Mesenchymal stem cell (in vitro differentiated cells and primary cell): Measurements from ENCODE around the gene SREBF1.

Source experiments
- DNase-seq: peaks from one replicate; pipeline ENCODE4 v3.0.0-alpha.2; 2013
- H2AFZ ChIP-seq: one replicate; pipeline ENCODE4 v1.6.1; 2013; ENCODE audit warnings: low read depth, mild to moderate bottlenecking, control low read depth, inconsistent platforms, low read length, moderate library complexity
- H2AK5ac ChIP-seq: 2 replicates; pipeline ENCODE4 v1.6.1; 2013; ENCODE audit warnings: low read length, moderate library complexity, mild to moderate bottlenecking, inconsistent platforms; ENCODE audit not compliant: severe bottlenecking
- H2BK120ac ChIP-seq: one replicate; pipeline ENCODE4 v1.6.1; 2013; ENCODE audit warnings: low read depth, mild to moderate bottlenecking, inconsistent platforms, low read length, moderate library complexity
- H2BK12ac ChIP-seq, 2 experiments: one replicate each; pipeline ENCODE4 v1.6.1; 2013; ENCODE audit warnings: inconsistent platforms in 2 of 2, low read length in 2 of 2, mild to moderate bottlenecking in 2 of 2, moderate library complexity in 2 of 2, control low read depth in 1 of 2
- H2BK15ac ChIP-seq: one replicate; pipeline ENCODE4 v1.6.1; 2013; ENCODE audit warnings: mild to moderate bottlenecking, low read depth, inconsistent platforms; ENCODE audit not compliant: poor library complexity, severe bottlenecking
- H2BK5ac ChIP-seq: 2 replicates; pipeline ENCODE4 v1.6.1; 2013; ENCODE audit warnings: low read depth, mild to moderate bottlenecking, low read length, control low read depth, inconsistent platforms; ENCODE audit not compliant: poor library complexity, severe bottlenecking
- H3K14ac ChIP-seq, 2 experiments: one replicate each; pipeline ENCODE4 v1.6.1; 2013; ENCODE audit warnings: inconsistent platforms in 2 of 2, low read length in 2 of 2, control low read depth in 1 of 2, mild to moderate bottlenecking in 1 of 2, moderate library complexity in 1 of 2
- H3K18ac ChIP-seq, 2 experiments: one replicate each; pipeline ENCODE4 v1.6.1; 2013; ENCODE audit warnings: inconsistent platforms in 2 of 2, low read length in 2 of 2, control low read depth in 1 of 2, low read depth in 1 of 2, mild to moderate bottlenecking in 1 of 2
- H3K23ac ChIP-seq, 2 experiments: one replicate each; pipeline ENCODE4 v1.6.1; 2013; ENCODE audit warnings: inconsistent platforms in 2 of 2, low read length in 2 of 2, mild to moderate bottlenecking in 2 of 2, moderate library complexity in 2 of 2, control low read depth in 1 of 2
- H3K27ac ChIP-seq: 2 replicates; pipeline ENCODE4 v1.5.1; 2013; ENCODE audit warnings: mild to moderate bottlenecking, moderate library complexity, low read length, control low read depth, inconsistent platforms; ENCODE audit not compliant: poor library complexity, severe bottlenecking
- H3K27me3 ChIP-seq, 2 experiments: 2 replicates each; pipeline versions ENCODE4 v1.6.1 to v1.7.0; 2013; ENCODE audit warnings: low read length in 2 of 2, mild to moderate bottlenecking in 2 of 2, moderate library complexity in 2 of 2, control low read depth in 1 of 2, inconsistent platforms in 1 of 2; ENCODE audit not compliant: control insufficient read depth in 1 of 2, insufficient read depth in 1 of 2
- H3K36me3 ChIP-seq, 2 experiments: 2 replicates each; pipeline versions ENCODE4 v1.6.1 to v1.7.0; 2013; ENCODE audit warnings: low read length in 2 of 2, control low read depth in 1 of 2, inconsistent platforms in 1 of 2, low read depth in 1 of 2, mild to moderate bottlenecking in 1 of 2; ENCODE audit not compliant: insufficient read depth in 2 of 2, control insufficient read depth in 1 of 2
- H3K4ac ChIP-seq, 2 experiments: one replicate each; pipeline ENCODE4 v1.6.1; 2013; ENCODE audit warnings: inconsistent platforms in 2 of 2, low read length in 2 of 2, mild to moderate bottlenecking in 2 of 2, moderate library complexity in 2 of 2, control low read depth in 1 of 2, low read depth in 1 of 2
- H3K4me1 ChIP-seq: 2 replicates; pipeline ENCODE4 v1.6.1; 2013; ENCODE audit warnings: low read depth, low read length, control low read depth; ENCODE audit not compliant: control insufficient read depth, insufficient read depth
- H3K4me2 ChIP-seq: 2 replicates; pipeline ENCODE4 v1.6.1; 2013; ENCODE audit warnings: low read length, mild to moderate bottlenecking, inconsistent platforms; ENCODE audit not compliant: poor library complexity, severe bottlenecking
- H3K4me3 ChIP-seq, 2 experiments: 2 replicates each; pipeline versions ENCODE4 v1.5.1 to v1.7.0; 2013; ENCODE audit warnings: low read length in 2 of 2, mild to moderate bottlenecking in 2 of 2, control low read depth in 1 of 2, low read depth in 1 of 2; ENCODE audit not compliant: insufficient read depth in 1 of 2
- H3K79me1 ChIP-seq: replicated peaks from 2 replicates; pipeline ENCODE4 v1.6.1; 2013; ENCODE audit warnings: mild to moderate bottlenecking, control low read depth, low read length, inconsistent platforms; ENCODE audit not compliant: poor library complexity, severe bottlenecking
- H3K9ac ChIP-seq: 2 replicates; pipeline ENCODE4 v1.7.0; 2013; ENCODE audit warnings: mild to moderate bottlenecking, low read length, moderate library complexity
- H3K9me3 ChIP-seq: 2 replicates; pipeline ENCODE4 v1.7.0; 2013; ENCODE audit warnings: mild to moderate bottlenecking, low read length; ENCODE audit not compliant: control insufficient read depth
- H4K8ac ChIP-seq: one replicate; pipeline ENCODE4 v1.6.1; 2013; ENCODE audit warnings: inconsistent platforms, mild to moderate bottlenecking, low read length, moderate library complexity
- H4K91ac ChIP-seq: one replicate; pipeline ENCODE4 v1.6.1; 2013; ENCODE audit warnings: mild to moderate bottlenecking, low read length, inconsistent platforms
- WGBS: methylation state at CpG from one replicate; pipeline ENCODE4 v1.1.7; 2013; ENCODE audit warnings: mixed read lengths; 5-methylcytosine and 5-hydroxymethylcytosine counted together

SREBF1 gene

GRCh38 chr17:17780922-17781590 is 55.7 kb downstream of the SREBF1 start:
- H3K4ac ChIP-seq = peak overlapping the region in 1 of 2 experiments; percentile 88
- no peak overlapping the region for H3K23ac ChIP-seq
- H2BK5ac ChIP-seq = no peak overlapping the region
- H3K9ac ChIP-seq = no peak overlapping the region
- peaks cover 48% of the 10 kb centered on the region for H3K4me1 ChIP-seq
- no peak overlapping the region for H2AFZ ChIP-seq
- H3K36me3 ChIP-seq = peaks cover 0 to 10% of the 10 kb centered on the region in 2 experiments
- WGBS = 10% methylated on average over 11 of the region's 11 CpGs
- H3K14ac ChIP-seq = no peak overlapping the region
- H2BK15ac ChIP-seq = no peak overlapping the region
- no peak overlapping the region for H3K4me3 ChIP-seq
- H2AK5ac ChIP-seq = no peak overlapping the region
- peaks cover 0 to 6% of the 10 kb centered on the region in 2 experiments for H3K27me3 ChIP-seq
- H3K79me1 ChIP-seq = peaks cover 44% of the 10 kb centered on the region
- peak overlapping the region; percentile 35 for H4K8ac ChIP-seq
- H3K18ac ChIP-seq = peak overlapping the region; percentile 16 to 87
- no peak overlapping the region for H4K91ac ChIP-seq
- H3K9me3 ChIP-seq = no peaks in the 10 kb centered on the region
- peak; percentile 84 for DNase-seq
- peak overlapping the region; percentile 73 for H2BK120ac ChIP-seq
- peak overlapping the region; percentile 97 for H3K4me2 ChIP-seq
- H3K27ac ChIP-seq = no peak overlapping the region
- H2BK12ac ChIP-seq = peak overlapping the region; percentile 9 to 90

- Histone ChIP-seq H2AFZ (no peak overlapping the region), H3K79me1 (peaks cover 33% of the 10 kb centered on the region), H2BK12ac (no peak overlapping the region), H3K4me3 (no peak overlapping the region), H2BK5ac (no peak overlapping the region), H4K91ac (peak overlapping the region; percentile 74), H3K4me2 (no peak overlapping the region), H2AK5ac (no peak overlapping the region), H4K8ac (no peak overlapping the region), H2BK15ac (no peak overlapping the region), H3K18ac (peak overlapping the region in 1 of 2 experiments; percentile 34), H3K23ac (no peak overlapping the region), H3K4me1 (peaks cover 38% of the 10 kb centered on the region), H2BK120ac (no peak overlapping the region), H3K4ac (peak overlapping the region in 1 of 2 experiments; percentile 29), H3K27me3 (peaks cover 0 to under 1% of the 10 kb centered on the region in 2 experiments), H3K36me3 (peaks cover 0 to 10% of the 10 kb centered on the region in 2 experiments), H3K9me3 (no peaks in the 10 kb centered on the region), H3K14ac (no peak overlapping the region), H3K27ac (no peak overlapping the region), H3K9ac (no peak overlapping the region)
- peak; percentile 62 for DNase-seq
- WGBS = 68% methylated on average over 16 of the region's 16 CpGs
Observed at GRCh38 chr17:17779015-17779611, 57.7 kb downstream of the SREBF1 start.

GRCh38 chr17:17778308-17779014 is 58.3 kb downstream of the SREBF1 start:
- Histone ChIP-seq H4K91ac (no peak overlapping the region), H2BK5ac (no peak overlapping the region), H4K8ac (no peak overlapping the region), H2BK12ac (no peak overlapping the region), H3K4ac (peak overlapping the region in 1 of 2 experiments; percentile 57), H2BK120ac (no peak overlapping the region), H3K9me3 (no peaks in the 10 kb centered on the region), H2AFZ (no peak overlapping the region), H3K4me3 (no peak overlapping the region), H3K79me1 (peaks cover 36% of the 10 kb centered on the region), H3K36me3 (peaks cover 0 to 10% of the 10 kb centered on the region in 2 experiments), H3K9ac (peak overlapping the region; percentile 33), H3K27ac (no peak overlapping the region), H3K14ac (peak overlapping the region in 1 of 2 experiments; percentile 49), H3K23ac (no peak overlapping the region), H3K27me3 (no peaks in the 10 kb centered on the region), H2AK5ac (no peak overlapping the region), H3K4me1 (peaks cover 35% of the 10 kb centered on the region), H3K18ac (peak overlapping the region; percentile 34 to 55), H3K4me2 (no peak overlapping the region), H2BK15ac (no peak overlapping the region)
- WGBS = 74% methylated on average over 8 of the region's 8 CpGs
- peak; percentile 75 for DNase-seq

- no peak for DNase-seq
- Histone ChIP-seq H2AK5ac (no peak overlapping the region), H3K4ac (no peak overlapping the region), H3K36me3 (peaks cover 0 to 10% of the 10 kb centered on the region in 2 experiments), H3K27ac (no peak overlapping the region), H3K14ac (no peak overlapping the region), H3K4me3 (no peak overlapping the region), H4K8ac (no peak overlapping the region), H3K18ac (no peak overlapping the region), H2AFZ (no peak overlapping the region), H2BK15ac (no peak overlapping the region), H2BK12ac (no peak overlapping the region), H3K27me3 (no peaks in the 10 kb centered on the region), H2BK120ac (no peak overlapping the region), H3K9ac (no peak overlapping the region), H3K23ac (no peak overlapping the region), H3K4me2 (no peak overlapping the region), H3K79me1 (peaks cover 45% of the 10 kb centered on the region), H3K4me1 (peaks cover 23% of the 10 kb centered on the region), H2BK5ac (no peak overlapping the region), H3K9me3 (no peaks in the 10 kb centered on the region), H4K91ac (no peak overlapping the region)
- 64% methylated on average over 3 of the region's 3 CpGs for WGBS
Observed at GRCh38 chr17:17776889-17777288, 59.9 kb downstream of the SREBF1 start.
